SJSA1 (cell line): ENCODE measurements around the gene COL6A1. TPM values are rescaled to one million over a fixed set of nuclear protein-coding genes. Genes with fewer than 3 reads are reported as not detected.

Experiments
- DNase-seq, 2 experiments: peaks; one replicate each; pipeline ENCODE4 v3.0.0-alpha.2; 2015 to 2020; ENCODE audit warnings: low spot score in 2 of 2, low read depth in 1 of 2
- H3K27ac ChIP-seq: fragments of 250-450 bp; sonication (Bioruptor Pico); 2 replicates; pipeline ENCODE4 v1.5.1; 2020; ENCODE audit warnings: mild to moderate bottlenecking, moderate library complexity
- H3K27me3 ChIP-seq: fragments of 250-450 bp; sonication (Bioruptor Pico); replicated peaks from 2 replicates; pipeline ENCODE4 v1.5.1; 2020; ENCODE audit warnings: mild to moderate bottlenecking, moderate library complexity
- H3K36me3 ChIP-seq: fragments of 250-450 bp; sonication (Bioruptor Pico); 2 replicates; pipeline ENCODE4 v1.5.1; 2020; ENCODE audit warnings: mild to moderate bottlenecking
- H3K4me1 ChIP-seq: fragments of 250-450 bp; sonication (Bioruptor Pico); replicated peaks from 2 replicates; pipeline ENCODE4 v1.6.1; 2021; ENCODE audit warnings: mild to moderate bottlenecking
- H3K4me3 ChIP-seq: fragments of 250-450 bp; sonication (Bioruptor Pico); 2 replicates; pipeline ENCODE4 v1.5.1; 2020; ENCODE audit warnings: mild to moderate bottlenecking
- H3K9me3 ChIP-seq: fragments of 250-450 bp; sonication (Bioruptor Pico); replicated peaks from 2 replicates; pipeline ENCODE4 v1.5.1; 2020; ENCODE audit warnings: mild to moderate bottlenecking
- total RNA-seq: library from RNA; depleted of rRNA; stranded (reverse); fragments of >200 nt; shearing (Covaris generic); gene quantifications from 2 replicates; pipeline ENCODE4 v1.2.3, GENCODE V29; 2014

COL6A1 gene
- total RNA-seq, 1 experiment from 2014 or later: 149 TPM

DNA sequence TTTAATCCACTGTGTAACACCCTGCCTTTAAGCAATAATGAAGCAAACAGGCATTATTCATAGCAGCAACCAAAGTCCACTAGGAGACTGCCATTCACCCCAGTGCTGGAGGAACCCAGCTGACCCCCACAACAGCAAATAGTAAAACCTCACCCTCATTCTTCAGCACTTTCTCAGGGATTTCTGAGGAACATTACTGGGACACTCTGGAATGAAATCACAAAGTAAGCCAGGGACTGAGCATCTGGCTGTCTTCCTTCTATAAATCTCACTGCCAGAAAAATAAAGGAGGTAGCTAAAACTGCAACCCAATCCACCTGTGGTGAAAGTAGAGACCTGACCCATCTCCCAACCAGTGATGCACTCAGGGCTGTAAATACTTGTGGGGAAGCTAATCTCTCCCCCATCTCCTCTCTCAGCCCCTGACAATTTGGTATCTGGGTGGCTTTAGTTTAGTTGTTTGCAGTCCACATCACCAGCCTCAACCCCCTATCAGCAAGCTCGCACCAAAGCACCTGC lies 47.1 kb downstream of the COL6A1 start:
- Histone ChIP-seq H3K36me3 (no peaks in the 10 kb centered on the region), H3K4me3 (no peak overlapping the region), H3K27me3 (no peaks in the 10 kb centered on the region), H3K4me1 (no peaks in the 10 kb centered on the region), H3K27ac (no peak overlapping the region), H3K9me3 (peaks cover 3% of the 10 kb centered on the region; the same call in 1 of the 2 replicates)
- DNase-seq: no peak

DNA sequence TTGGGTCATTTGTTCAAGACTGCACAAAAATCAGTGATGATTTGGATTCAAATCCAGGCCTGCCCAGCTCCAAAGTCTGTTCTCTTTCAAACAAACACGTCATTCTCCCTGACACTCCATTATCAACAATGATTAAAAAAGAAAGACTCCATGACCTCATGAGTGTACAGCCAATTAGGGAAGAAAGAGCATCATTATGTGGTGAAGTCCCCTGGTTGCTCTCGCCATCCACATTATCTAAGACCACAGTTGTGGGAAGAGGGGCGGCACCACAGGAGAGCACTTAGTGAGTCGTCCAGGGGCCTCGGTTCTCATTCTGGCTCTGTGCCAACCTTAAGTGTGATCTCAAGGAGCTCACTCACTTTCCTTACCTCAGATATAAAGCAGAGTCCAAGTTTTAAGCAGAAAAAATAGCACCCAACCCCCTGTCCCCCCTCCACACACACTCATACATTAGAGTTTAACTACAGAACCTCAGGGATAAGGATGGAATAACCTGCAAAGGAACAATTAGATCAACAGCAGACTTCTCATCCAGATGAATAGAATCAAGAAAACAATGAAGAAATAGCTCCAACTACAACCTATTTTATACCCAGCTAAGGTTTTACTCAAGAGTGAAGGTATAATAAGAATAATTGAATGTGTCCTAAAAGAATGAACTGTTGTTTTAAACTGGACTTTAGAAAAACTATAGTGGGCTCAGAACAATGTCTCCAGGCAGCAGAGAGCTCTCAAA lies 47.8 kb downstream of the COL6A1 start:
- H3K36me3 ChIP-seq: no peaks in the 10 kb centered on the region
- H3K9me3 ChIP-seq: peaks cover 3% of the 10 kb centered on the region; the same call in 1 of the 2 replicates
- H3K27me3 ChIP-seq: no peaks in the 10 kb centered on the region
- 0 out of 2 replicates have a peak, but pooled peaks cover 3% of the 10 kb centered on the region for H3K4me1 ChIP-seq
- no peak overlapping the region for H3K27ac ChIP-seq
- no peak for DNase-seq
- H3K4me3 ChIP-seq: no peak overlapping the region

DNA sequence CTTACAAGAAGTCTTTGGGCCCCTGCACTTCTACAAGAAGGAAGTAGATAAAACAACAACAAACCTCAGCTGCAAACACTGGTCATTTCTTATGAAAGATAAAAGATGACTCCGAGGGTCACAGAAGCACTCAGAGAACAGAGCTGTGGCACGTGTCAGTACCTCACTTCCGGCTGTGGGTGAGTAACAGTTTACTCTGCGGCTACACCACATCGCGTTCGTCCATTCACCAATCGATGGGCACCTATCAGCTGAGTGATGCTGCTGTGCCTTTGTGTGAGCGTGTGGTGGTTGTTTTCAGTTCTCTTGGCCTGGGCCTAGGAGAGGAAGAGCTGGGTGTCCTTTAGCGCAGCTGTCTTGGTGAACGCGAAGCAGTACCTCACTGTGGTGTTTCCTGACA lies 49.9 kb downstream of the COL6A1 start:
- no peaks in the 10 kb centered on the region for H3K27me3 ChIP-seq
- H3K4me1 ChIP-seq: peaks cover 6% of the 10 kb centered on the region; the same call in 1 of the 2 replicates
- H3K36me3 ChIP-seq: no peaks in the 10 kb centered on the region
- DNase-seq: no peak
- H3K4me3 ChIP-seq: no peak overlapping the region
- peaks cover 3% of the 10 kb centered on the region; the same call in 1 of the 2 replicates for H3K9me3 ChIP-seq
- H3K27ac ChIP-seq: no peak overlapping the region

DNA sequence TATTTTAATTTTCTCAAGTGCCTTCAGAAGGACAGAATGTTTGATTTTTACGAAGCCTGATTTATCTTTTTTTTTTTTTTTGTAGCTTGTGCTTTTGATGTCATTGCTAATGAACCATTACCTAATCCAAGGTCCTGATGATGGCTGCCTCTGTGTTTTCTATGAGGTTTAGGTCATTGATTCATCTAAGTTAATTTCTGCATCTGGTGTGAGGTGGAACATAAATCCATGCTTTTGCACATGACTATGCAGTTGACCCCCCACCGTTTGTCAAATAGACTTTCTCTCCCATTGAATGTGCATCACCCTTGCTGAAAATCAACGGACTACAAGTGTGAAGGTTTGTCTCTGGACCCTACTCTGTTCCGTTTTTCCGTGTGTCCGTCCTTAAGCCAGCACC lies 50.5 kb downstream of the COL6A1 start:
- DNase-seq: no peak
- Histone ChIP-seq H3K36me3 (no peaks in the 10 kb centered on the region), H3K4me1 (peaks cover 13% of the 10 kb centered on the region), H3K9me3 (peaks cover 3% of the 10 kb centered on the region; the same call in 1 of the 2 replicates), H3K27ac (no peak overlapping the region), H3K27me3 (no peaks in the 10 kb centered on the region), H3K4me3 (no peak overlapping the region)

DNA sequence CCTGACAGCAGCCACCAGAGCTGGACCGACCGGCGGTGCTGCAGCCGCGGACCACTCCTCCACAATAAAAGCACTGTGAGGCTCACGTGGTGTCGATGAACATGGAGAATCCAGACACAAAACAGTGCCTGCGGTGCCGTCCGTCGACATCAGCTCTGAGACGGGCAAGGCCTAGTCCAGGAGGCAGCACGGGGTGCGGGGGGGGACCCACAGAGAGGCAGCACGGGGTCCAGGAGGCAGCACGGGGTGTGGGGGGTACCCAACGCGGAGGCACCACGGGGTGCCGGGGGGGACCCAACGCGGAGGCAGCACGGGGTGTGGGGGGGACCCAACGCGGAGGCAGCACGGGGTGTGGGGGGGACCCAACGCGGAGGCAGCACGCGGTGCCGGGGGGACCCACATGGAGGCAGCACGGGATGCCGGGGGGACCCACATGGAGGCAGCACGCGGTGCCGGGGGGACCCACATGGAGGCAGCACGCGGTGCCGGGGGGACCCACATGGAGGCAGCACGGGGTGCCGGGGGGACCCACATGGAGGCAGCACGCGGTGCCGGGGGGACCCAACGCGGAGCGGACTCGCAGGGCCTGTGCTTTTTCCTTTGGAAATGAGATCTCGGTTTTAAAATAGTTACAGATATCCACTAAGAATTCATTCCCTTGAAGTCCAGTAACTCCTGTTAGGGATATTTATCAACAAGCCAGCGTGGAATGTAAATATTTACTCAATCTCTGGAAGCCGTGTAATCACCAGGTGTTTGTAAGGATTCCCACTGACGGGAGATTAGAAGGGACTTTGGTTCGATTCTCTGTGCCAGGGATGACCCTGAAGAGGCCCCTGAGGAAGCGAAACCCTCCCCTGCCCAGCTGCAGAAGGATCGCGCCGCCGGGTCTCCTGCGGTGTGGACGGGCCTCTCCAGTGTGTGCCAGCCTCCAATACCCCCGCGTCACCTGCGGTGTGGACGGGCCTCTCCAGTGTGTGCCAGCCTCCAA lies 52.1 kb downstream of the COL6A1 start:
- peaks cover 3% of the 10 kb centered on the region; the same call in 1 of the 2 replicates for H3K9me3 ChIP-seq
- H3K27ac ChIP-seq: no peak overlapping the region
- no peaks in the 10 kb centered on the region for H3K27me3 ChIP-seq
- H3K4me1 ChIP-seq: peaks cover 24% of the 10 kb centered on the region
- no peak overlapping the region for H3K4me3 ChIP-seq
- no peak for DNase-seq
- H3K36me3 ChIP-seq: no peaks in the 10 kb centered on the region

DNA sequence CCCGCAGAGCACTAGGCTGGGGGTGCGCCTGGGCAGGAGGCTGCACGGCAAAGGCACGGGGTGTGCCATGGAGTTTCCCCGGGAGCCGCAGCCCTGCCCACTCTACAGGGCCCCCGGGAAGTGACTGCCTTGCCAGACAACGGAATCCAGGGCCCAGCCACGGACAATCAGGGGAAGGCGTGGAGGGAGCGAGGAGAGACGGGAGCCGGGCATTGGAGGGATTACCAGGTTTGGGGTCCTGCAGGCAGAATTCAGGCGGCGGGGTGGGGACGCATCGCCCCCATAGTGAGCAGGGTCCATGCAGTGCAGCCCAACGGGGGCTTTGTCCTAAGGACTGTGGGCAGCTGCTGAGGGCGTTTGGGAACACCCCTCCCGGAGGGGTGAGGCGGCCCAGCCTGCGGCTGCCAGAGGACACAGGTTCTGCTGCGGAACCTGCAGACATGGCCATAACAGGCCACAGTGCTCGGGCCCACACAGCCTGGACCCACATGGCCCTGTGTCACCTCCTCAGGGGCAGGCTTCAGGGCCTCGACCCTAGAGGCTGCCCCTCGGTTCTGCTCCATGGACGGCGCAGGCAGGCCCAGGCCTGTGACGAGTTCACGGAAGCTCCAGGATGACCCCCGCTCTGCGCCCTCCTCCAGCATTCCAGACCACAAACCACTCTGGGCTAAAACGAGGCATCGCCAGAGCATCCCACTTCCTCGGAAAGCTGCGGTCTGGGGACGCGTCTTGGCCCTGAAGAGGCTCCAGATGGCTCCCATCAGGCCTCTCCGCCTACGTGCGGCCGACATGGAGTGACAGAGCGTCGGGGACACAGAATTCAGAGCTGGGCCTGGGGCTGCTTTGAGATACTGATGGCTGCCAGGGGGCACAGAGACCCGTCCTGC lies 54.5 kb downstream of the COL6A1 start:
- Histone ChIP-seq H3K36me3 (no peaks in the 10 kb centered on the region), H3K4me3 (no peak overlapping the region), H3K4me1 (peaks cover 35% of the 10 kb centered on the region), H3K27me3 (no peaks in the 10 kb centered on the region), H3K9me3 (no peaks in the 10 kb centered on the region; the same call in 1 of the 2 replicates), H3K27ac (no peak overlapping the region)
- DNase-seq: no peak

DNA sequence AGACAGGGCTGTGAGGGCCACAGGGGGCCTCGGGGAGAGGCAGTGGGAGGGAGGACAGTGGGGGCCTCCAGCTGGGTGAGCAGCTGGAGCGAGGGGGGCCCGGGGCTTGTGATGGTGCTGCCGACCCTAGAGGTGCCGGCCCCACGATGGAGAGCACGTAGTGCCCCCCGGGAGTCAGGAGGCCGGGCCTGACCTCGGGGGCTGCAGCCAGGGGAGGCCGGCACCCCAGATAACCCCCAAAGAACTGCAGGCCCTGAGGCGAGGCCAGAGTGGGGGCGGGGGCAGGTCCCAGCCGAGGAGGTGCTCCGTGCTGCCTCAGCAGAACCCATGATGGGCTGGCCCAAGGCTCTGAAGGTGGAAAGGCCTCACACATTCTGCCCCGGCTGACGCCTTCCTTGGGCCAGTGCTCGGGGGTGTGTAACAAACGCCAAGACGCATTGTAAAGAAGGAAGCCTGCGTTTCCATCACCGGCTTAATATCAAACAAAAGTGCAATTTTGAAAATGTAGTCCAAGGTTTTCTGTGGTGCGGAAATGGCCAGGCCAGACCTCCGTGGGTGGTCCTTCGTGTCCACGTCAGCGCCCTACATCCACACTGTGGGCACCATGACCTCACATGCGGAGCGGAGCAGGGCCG lies 55.2 kb downstream of the COL6A1 start:
- Histone ChIP-seq H3K9me3 (no peaks in the 10 kb centered on the region; the same call in 1 of the 2 replicates), H3K27ac (peak overlapping the region; percentile 21; the same call in 1 of the 2 replicates), H3K4me1 (peaks cover 35% of the 10 kb centered on the region), H3K27me3 (no peaks in the 10 kb centered on the region), H3K4me3 (no peak overlapping the region), H3K36me3 (no peaks in the 10 kb centered on the region)
- DNase-seq: no peak

DNA sequence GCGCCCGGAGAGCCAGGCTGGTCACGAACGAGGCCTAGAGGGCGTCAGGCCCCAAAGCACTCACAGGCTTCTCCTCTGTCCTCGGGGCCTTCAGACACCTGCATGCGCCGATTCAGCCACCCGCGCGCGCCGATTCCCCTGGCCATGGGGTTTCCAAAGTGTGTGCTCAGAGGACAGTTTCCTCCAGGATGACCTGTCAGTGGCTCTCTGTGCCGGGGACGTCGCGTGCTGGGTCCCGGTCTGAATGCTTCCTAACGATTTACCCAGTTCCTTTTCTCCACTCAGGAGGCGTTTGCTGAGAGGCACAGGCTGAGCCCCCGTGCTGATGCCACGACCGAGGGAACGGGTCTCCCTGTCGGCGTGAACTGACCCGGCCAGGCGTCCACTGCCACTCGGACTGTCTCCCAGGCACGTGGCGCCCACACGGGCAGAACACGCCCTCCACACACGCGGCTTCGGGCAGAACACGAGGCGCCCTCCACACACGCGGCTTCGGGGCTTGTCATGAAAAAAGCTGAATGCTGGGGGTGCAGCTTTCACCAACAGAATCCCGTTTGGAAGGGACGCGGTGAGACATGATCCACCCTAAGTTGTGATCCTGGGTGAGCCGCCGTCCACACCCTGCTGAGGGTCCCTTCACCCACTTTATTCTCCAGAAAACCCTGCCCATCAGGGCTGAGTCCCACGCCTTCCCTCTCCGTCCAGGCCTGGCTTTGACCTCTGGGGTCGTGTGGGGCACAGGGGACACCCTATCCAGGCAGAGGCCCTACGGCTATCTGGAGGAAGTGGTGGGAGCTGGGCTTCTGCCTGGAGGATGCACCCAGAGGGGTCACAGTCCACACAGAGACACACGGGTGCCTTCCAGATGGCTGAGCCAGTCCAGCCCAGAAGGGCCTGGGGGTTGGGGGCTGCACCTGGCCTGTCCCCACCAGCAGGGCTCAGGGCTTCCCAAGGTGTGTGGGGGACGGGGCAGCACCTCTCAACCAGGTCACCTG lies 56.1 kb downstream of the COL6A1 start:
- Histone ChIP-seq H3K4me3 (no peak overlapping the region), H3K4me1 (peaks cover 35% of the 10 kb centered on the region), H3K27me3 (no peaks in the 10 kb centered on the region), H3K9me3 (no peaks in the 10 kb centered on the region; the same call in 1 of the 2 replicates), H3K27ac (no peak overlapping the region), H3K36me3 (no peaks in the 10 kb centered on the region)
- no peak for DNase-seq

DNA sequence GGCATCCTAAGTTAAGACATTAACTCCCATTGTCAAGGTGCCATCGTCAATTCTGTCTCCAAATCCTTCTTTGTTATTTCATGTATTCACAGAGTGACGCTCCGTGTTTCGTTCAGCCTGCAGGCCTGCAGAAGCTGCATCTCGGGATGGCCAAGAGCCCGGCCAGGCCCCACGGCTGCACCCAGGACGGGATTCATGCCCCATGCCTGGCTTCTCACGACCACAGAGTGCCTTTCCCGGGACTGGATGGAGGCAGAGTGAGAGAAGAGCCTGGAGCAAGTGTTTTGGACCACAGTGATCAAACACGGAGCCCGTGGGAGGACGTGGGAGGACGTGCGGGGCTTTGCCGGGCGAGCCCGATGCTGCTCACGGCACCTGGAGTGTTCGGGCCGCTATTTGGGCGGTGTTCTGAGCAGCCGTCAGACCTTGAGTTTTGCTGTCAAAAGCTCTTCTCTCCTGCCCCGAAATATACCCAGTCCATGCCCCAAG lies 56.8 kb downstream of the COL6A1 start:
- H3K9me3 ChIP-seq: no peaks in the 10 kb centered on the region; the same call in 1 of the 2 replicates
- H3K4me3 ChIP-seq: no peak overlapping the region
- H3K27me3 ChIP-seq: no peaks in the 10 kb centered on the region
- DNase-seq: no peak
- no peaks in the 10 kb centered on the region for H3K36me3 ChIP-seq
- peaks cover 35% of the 10 kb centered on the region for H3K4me1 ChIP-seq
- H3K27ac ChIP-seq: peak overlapping the region; percentile 82

DNA sequence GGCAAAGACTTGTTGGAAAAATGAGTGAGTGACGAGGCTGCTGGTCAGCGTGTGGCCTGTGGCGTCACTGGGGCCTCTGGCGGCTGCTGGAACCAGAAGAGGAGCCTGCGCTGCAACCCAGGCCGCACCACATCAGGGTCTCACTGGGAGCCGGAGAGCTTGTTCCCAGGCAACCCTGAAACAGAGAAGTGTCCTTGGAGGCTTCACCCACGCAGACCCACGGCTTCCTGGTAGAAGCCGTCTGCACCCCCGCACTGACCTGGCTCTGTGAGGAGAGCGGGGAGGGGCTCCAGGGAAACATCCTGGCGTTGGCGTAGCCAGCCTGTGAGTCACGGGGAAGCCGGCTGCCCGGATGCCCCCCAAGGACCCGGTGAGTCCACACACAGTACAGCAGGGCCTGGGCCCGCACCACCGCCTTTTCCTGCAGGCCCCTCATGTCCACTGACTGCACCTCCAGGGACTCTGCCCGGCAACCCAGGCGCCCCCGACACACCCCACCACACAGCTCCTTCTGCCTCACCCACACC lies 57.4 kb downstream of the COL6A1 start:
- Histone ChIP-seq H3K36me3 (no peaks in the 10 kb centered on the region), H3K27me3 (no peaks in the 10 kb centered on the region), H3K4me1 (peaks cover 33% of the 10 kb centered on the region), H3K27ac (peak overlapping the region; percentile 82), H3K4me3 (no peak overlapping the region), H3K9me3 (no peaks in the 10 kb centered on the region; the same call in 1 of the 2 replicates)
- peak; percentile 63 to 80 for DNase-seq

DNA sequence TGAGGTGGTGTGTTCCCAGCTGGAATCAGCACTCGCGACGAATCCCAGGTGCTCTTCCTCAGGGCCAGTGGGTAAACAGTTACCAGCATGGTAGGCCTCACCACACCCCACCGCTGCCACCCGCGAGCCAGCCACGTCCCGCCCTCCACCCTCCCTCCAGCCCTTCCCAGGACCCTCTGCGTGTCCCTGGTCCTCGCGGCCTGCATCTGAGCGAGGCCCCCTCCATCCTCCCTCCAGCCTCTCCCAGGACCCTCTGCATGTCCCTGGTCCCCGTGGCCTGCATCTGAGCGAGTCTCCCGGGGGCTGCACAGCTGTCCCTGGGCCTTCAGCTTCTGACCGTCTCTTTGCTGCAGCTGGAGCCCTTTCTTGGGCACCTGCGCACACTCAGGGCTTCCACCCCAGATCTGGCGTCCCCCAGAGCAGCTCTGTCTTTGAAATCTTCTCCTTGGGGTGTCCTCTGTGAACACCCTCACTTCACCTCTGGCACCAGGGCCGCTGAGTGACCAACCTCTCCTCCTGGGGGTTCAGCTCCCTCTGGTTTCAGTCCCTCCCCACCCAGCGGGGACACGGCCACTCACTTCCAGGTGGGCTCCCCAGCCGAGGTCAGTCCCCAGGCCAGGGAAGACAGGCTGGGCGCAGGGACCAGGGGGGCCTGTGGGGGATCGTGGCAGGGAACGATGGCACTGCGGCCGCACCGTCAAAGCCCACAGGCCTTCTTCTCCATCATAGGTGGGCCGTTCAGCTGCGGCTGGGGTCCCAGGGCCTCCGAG lies 58.5 kb downstream of the COL6A1 start:
- H3K4me1 ChIP-seq: peaks cover 32% of the 10 kb centered on the region
- DNase-seq: no peak
- peak overlapping the region; percentile 82; the same call in 1 of the 2 replicates for H3K27ac ChIP-seq
- H3K4me3 ChIP-seq: no peak overlapping the region
- no peaks in the 10 kb centered on the region for H3K27me3 ChIP-seq
- H3K9me3 ChIP-seq: no peaks in the 10 kb centered on the region; the same call in 1 of the 2 replicates
- no peaks in the 10 kb centered on the region for H3K36me3 ChIP-seq
